Measurements from ENCODE around the gene PSMA6.
"Not testable (repeated sequence)": the region's sequence is repeated elsewhere in the genome, so short reads cannot be mapped to it uniquely, and the experiment has no call there.

PSMA6 gene

DNA sequence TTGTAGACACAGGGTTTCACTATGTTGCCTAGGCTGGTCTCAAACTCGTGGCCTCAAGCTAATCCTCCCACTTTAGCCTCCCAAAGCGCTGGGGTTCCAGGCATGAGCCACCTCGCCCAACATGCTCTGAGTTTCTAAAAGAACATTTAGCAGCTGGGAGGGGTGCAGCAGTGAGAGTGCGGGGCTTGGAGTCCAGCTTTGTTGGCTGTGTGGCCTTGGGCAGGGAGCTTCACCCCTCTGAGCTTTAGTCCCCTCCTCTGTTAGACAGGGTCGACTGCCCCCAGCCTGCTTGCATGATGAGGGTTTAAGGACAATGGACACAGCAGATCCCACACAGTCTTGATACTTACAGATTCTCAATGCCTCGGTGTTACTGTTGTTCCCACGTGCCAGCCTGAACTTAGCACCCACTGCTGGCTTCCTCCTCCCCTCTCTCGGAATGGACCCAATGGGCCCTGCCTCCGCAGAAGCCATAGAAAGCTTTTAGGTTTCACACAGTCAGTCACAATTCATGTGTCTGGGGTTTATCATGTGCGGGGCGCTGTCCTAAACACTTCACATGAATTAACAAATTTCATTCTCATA is 54.6 kb downstream of the PSMA6 start:
- DNase-seq = no peak

DNA sequence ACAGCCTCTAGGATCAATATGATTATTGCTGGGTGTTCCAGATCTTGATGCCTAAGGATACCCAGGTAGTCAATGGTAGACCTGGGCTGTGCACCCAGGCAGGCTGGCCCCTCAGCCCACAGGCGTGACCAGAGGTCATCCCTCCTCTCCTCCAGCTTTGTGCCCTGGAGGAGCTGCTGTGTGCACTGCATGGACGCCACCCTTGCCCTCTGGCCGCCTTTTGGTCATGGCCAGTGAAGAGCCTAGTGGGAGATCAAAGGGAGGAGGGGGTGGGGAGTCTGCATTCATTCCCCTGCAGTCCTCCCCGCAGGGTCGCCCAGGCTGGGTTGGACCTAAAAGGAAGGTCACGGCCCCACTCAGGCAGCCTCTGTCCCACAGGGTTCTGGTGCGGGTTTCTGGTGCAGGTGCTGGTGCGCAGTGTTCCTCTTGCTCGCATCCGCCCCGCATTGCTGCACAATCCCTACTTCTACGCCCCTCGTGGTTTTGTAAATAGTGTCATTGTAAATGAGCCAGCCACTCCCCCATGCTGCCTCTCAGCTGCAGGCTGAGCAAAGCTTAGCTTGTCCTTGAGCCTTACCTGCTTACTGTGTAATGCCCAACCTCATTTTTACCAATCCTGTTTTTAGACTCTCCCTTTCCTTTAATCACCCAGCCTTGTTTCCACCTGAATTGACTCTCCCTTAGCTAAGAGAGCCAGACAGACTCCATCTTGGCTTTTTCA is 55.3 kb downstream of the PSMA6 start:
- no peak for DNase-seq

DNA sequence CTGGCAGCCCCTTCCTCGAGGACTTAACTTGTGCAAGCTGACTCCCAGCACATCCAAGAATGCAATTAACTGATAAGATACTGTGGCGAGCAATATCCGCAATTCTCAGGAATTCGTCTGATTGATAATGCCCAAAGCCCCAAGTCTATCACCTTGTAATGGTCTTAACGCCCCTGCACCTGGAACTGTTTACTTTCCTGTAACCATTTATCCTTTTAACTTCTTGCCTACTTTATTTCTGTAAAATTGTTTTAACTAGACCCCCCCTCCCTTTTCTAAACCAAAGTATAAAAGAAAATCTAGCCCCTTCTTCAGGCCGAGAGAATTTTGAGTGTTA is 55.8 kb downstream of the PSMA6 start:
- DNase-seq = not testable (repeated sequence)

DNA sequence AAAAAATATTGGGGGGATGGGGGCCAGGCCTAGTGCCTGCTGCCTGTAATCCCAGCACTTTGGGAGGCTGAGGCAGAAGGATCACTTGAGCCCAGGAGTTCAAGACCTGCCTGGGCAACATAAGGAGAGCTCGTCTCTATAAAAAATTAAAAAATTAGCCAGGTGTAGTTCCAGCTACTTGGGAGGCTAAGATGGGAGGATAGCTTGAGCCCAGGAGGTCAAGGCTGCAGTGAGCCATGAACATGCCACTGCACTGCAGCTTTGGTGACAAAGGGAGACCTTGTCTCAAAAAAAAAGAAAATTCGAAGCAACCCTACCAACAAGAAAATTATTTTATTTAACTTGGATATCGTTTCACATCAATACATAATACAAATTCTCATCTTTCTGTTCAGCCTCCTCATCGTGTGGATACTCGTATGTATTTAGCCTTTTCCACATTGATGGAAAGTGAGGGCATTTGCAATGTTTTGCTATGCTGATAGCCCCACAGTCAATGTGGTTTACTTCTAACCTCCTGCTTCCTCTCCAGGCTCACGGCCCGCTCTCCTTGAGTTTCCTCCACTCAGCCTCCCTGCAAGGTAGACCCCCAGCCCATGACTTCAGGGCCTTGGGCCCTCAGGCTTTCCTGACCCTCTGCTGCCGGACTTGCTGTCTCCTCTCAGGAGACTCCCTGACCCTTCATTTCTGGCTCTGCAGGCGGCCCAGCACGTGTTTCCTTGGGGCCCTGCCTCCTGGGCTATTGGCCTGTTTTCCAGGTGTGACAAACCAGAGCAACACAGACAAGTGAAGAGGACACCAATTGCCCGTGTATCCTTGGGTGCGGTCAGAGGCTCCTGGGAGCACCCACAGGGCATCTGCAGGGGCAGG is 57.5 kb downstream of the PSMA6 start:
- no peak for DNase-seq

DNA sequence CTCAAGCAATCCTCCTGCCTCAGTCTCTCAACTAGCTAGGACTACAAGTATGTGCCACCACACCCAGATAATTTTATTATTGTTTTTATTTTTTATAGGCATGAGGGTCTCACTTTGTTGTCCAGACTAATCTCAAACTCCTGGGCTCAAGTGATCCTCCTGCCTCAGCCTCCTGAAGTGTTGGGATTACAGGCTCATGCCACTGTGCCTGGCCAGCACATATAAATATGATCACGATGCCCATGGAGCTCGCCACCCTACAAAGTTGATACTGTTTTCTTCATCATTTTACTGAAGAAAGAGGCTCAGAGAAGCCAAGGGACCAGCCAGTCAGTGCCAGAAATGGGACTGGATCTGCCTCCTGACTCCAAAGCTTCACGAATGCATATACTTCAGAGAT is 59.3 kb downstream of the PSMA6 start:
- no peak for DNase-seq

DNA sequence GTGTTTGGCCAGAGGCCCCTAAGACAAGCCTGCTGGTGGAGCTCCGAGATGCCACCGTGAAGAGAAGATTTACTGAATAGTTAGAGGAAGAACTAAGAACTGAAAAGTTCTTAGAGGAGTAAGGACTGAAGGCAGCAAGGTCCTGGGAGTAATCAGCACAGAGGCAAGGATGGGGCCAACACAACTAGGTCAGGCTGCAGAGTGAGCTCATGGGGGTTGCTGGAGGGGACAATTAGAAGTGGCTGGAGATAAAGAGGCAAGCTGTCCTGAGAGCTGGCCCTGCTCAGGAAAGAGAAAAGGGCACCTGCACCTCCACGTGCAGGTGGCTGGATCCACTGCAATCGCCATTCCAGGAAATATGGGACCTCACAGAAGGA is 59.7 kb downstream of the PSMA6 start:
- no peak for DNase-seq

DNA sequence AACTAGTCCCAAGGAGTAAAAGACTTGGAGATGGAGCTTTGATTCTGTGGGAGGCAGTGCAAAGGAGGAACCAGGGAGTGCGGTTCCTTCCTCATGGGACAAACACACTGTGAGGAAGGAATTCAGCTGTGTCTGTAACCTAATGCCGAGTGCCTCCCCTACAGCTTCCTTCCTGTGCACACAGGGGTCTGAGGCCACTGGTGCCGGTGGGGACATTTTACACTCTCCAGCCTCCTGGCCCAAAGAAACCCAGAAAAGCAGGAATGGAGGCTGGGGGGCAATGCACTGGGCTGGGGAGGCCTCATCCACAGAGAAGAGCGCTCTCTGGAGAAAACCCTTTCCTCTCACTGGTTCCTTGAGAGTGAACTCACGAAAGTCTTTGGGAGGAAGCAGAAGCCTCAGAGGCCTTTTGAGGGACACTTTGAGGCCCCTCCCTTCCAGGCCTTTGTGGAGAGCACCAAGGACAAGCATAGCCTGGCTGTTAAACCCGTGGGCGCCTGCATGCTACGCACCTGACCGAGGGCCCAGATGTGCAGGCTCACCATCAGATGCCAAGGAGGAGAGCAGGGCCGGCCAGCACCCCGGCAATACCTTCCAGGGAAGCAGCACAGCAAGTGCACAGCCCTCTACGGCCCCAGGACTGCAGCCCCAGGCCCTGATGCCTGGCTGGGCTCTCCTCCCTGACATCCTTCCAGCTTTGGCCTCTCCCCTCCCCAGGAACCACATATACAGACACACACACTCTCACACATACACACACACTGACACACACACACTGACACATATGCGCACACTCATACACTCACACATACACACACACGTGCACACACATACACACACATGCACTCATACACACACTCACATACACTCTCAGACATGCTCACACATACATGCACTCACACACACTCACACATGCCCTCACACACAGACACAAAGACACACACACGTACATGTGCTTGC is 60.4 kb downstream of the PSMA6 start:
- no peak for DNase-seq

DNA sequence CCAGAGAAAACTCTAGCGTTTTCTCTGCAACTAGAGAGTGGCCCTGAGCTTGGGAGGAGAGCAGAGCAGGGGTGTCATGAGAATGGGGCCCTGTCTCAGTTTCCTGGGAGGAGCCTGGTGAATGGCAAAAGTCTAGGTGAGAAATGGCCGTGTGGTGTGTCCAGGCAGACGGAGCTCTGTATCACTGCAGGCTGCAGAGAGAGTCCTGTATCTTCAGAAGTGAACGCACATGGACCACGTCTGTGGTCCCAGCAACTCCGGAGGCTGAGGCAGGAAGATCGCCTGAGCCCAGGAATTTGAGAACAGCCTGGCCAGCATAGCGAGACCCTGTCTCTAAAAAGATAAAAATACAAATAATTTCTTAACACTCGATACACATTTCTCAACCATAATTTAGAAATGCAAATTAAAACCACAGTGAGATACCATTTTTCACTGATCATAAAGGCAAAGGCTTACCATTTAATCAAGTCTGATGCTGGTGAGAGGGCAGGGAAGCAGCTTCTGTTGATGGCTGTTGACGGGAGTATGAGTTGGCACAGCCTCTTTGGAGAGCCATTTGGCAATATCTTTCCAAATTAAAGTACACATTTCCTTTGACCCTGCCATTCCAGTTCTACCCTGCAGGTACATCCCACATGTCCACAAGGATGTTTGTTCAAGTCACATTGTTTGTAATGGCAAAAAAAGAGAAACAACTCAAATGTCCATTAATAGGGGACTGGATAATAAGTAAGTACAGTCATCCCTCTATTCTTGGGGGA is 61.4 kb downstream of the PSMA6 start:
- DNase-seq = no peak

DNA sequence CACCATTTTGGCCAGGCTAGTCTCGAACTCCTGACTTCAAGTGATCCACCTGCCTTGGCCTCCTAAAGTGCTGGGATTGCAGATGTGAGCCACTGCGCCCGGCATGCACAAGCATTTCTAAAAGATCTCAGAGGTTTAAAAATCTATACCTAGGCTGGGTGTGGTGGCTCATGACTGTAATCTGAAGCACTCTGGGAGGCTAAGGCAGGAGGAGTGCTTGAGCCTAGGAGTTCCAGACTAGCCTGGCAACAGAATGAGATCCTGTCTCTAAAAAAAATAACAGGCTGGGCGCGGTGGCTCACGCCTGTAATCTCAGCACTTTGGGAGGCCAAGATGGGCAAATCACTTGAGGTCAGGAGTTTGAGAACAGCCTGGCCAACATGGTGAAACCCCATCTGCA is 63.1 kb downstream of the PSMA6 start:
- not testable (repeated sequence) for DNase-seq

DNA sequence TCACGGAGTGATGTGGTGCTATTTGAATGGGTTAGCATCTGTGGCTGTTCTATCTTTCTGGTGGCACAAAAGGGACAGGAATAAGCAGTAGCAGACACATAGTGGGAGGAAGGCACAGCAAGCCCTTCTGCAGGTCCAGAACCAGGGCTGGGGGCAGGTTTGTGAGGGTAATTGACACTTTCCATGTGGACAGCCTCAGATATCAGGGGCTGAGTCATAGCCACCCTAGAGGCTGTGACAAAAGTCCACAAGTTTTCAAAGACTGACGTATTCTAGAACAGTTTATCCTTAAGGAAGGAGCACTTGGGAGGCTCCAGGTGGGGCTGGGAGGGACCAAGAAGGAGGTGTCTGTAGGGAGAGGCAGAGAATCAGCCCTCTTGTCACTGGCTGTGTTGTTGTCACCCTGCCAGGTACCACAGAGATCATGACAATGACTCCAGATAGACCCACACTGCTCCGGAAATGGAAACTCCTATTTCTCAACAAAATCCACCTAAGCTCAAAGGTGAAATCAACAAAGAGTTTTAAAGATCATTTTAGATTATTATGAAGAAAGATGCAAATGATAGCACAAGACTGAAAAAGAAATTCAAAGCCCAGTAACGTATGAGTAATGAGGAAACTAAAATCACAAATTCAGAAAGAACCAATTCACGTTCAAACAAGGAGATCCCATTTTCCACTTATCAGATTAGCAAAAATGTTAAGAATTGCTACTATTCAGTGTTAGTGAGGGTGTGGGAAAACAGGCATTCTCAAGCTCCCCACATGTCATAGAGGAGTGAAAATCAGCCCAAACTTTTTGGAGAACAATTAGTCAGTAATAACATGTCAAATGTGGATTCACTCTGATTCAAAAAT is 64.0 kb downstream of the PSMA6 start:
- DNase-seq = peak; percentile 30

DNA sequence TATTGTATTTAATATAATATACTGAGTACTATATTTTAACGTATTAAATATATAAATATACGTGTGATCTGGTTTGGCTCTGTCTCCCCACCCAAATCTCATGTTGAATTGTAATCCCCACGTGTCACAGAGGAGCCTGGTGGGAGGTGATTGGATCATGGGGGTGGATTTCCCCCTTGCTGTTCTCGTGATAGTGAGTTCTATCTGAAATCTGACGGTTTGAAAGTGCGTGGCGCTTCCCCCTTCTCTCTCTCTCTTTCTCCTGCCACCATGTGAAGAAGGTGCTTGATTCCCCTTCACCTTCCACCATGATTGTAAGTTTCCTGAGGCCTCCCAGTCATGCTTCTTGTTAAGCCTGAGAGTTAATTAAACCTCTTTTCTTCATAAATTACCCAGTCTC is 67.5 kb downstream of the PSMA6 start:
- not testable (repeated sequence) for DNase-seq

DNA sequence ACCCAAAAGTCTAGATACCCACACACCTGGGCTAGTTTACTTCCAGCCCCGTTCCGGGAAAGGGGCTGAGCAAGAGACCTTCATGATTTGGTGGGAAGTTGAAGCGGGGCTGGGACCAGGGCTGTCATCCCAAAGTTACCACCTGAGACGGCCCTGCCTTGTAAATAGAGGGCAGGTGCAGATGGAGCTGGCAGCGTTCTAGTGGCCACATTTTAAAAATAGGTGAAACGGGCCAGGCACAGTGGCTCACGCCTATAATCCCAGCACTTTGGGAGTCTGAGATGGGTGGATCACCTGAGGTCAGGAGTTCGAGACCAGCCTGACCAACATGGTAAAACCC is 68.9 kb downstream of the PSMA6 start:
- DNase-seq = no peak

DNA sequence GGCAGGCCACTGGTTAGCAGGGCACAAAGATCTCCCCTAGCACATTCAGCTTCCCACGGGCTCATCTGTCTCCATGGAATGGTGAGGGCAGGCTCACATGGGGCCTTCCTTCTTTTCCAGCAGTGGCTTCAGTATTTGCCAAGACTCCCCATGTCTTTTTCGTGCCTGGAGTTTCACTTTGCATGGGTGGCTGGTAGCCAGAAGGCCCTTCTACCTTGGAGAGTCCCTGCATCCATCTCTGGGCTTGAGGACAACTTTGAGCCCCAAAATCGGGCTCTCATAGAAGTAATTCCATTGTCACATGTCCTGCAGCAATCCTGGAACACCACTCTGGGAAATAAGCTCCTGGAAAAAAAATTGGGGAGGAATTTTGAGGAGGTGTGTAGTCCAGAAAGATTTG is 70.3 kb downstream of the PSMA6 start:
- no peak for DNase-seq

DNA sequence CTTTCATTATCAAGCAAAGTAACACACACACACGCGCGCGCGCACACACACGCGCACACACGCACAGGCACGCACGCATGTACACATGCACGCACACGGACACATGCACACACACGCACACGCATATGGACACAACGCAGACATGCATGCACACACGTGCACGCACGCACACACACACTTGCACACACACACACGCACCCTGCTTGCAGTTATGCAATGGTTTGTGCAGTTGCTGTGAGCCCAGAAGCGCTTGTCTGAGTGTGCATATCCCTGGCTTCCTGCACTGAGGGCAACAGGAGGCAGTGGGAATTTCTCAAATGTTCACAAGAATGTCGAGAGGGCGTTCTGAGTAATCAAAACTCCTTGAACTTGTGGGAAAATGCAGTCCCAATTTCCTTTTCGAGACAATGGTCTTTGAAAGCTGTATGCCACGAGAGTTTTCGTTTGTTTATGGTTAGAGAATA is 70.8 kb downstream of the PSMA6 start:
- no peak for DNase-seq

DNA sequence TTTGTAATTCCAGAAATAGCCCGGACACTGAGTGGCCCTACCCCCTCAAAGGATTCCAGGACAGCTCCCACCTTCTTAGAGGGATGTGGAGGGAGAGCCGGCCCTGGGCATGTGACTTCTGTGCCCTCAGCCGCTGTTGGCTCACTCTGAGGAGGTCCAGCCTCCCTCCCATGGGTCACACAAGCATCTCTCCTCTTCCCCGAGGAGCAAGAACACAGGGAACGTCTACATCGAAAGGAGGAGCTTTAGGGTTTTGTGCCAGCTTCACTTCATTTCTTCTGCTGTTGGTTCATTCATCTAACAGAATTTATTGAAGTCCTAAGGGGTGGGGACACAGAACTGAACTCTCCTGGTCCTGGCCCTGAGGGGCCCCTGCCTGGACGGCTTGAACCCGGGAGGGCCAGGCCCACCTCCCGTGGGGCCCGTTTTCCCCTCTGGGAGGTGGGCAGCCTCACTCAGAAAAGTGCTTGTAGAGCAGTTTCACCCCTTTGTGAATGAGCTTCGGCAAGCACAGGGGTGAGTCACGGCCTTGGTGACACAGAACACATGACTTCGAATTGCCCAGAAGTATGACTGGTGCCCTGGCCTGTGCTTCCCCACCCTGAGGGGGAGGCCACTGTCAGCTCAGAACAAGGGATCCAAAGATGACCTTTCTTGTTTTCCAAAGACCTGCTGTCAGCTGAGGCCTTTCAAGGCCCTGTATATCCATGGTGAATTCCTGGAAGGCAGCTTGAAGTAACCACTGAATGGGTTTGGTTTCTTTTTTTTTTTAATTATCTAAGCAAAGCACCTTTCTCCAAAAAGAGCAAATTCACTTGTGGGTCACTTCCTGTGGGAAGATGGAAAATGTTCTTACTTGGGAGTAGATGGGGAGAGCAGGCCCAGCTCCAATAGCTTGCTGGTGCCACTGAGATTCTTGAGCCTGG is 73.2 kb downstream of the PSMA6 start:
- DNase-seq = peak; percentile 80

DNA sequence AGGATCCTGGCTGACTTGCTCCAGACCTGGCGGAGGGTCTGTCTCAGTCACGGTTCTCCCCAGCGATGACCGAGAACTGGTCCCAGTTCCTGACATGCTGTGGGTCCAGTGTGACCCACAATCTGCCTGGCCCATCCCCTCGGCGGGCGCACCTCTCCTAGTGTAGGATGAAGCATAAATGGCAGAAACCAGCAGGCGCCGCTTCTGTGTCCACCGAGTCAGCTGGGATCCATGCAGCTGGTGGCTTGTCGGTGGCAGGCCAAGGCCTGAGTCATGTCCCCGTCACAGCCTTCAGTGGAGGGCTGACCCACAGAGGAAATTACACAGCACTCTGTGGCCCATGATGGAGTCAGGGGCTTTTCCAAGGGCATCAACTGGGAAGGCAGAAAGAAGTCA is 73.9 kb downstream of the PSMA6 start:
- DNase-seq = no peak

DNA sequence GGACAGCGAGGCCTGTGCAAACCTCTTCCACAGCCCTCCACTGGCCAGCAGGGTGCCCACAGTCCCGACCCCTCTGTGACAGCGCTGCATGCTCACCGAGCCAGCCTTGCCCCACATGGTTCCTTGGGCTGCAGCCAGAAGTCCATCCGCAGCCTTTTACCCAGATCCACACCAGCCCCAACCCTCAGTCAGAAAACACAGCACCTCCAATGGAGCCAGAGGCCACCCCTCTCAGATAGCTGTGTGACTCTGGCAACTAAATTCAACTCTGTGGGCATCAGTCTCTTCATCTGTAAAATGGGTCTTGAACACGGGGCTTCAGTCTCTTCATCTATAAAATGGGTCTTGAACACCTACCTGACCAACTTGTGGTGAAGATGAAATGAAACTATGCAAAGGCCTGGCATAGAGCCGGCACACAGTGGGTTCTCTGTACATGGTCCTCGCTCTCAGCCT is 74.4 kb downstream of the PSMA6 start:
- no peak for DNase-seq

DNA sequence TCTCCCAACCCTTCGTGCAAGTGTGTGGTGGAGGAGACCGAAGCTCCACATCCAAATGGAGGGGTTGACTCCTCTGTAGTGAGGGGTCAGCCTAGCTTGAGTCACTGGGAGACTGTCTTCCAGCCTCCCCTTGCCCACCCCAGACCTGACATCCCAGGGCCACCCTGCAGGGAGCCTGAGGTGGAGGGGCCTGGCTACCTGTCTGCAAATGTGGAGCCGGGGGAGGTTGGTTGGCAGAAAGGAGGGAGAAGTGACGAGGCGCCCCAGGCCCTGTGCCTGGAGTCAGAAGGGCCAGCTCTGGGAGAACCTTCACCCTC is 74.8 kb downstream of the PSMA6 start:
- no peak for DNase-seq
